ENCODE results near the gene KIZ.

Gene KIZ

DNA sequence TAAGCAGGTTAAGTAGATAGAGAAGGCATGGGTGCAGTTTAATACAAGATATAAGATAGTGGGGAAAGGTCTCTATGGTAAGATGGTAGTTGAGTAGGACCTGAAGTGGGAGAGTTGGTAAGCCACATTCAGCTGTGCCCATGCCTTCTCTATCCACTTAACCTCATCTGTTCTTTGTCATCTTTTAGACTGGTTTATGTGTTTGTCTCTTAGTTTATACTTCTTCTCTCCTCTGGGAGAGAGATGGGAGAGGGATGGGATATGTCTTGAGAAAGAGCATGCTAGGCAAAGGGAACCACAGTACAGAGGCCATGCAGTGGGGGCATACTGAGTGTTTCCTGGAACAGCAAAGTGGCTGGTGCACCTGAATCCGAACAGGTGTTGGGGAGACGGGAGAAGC is 46.7 kb downstream of the KIZ start:
- H3K36me3 ChIP-seq (ENCODE audit: control insufficient read depth, insufficient read depth, low read length) = no peaks in the 10 kb centered on the region
- no peaks in the 10 kb centered on the region for H3K27me3 ChIP-seq (ENCODE audit: control insufficient read depth, insufficient read depth, low read length)
- no peaks in the 10 kb centered on the region for H3K4me1 ChIP-seq (ENCODE audit: control insufficient read depth, insufficient read depth, low read length)
- H3K4me3 ChIP-seq (ENCODE audit: low read length) = no peak overlapping the region
- H3K9ac ChIP-seq (ENCODE audit: low read length) = no peak overlapping the region
- H3K9me3 ChIP-seq (ENCODE audit: control insufficient read depth, low read length) = no peaks in the 10 kb centered on the region

DNA sequence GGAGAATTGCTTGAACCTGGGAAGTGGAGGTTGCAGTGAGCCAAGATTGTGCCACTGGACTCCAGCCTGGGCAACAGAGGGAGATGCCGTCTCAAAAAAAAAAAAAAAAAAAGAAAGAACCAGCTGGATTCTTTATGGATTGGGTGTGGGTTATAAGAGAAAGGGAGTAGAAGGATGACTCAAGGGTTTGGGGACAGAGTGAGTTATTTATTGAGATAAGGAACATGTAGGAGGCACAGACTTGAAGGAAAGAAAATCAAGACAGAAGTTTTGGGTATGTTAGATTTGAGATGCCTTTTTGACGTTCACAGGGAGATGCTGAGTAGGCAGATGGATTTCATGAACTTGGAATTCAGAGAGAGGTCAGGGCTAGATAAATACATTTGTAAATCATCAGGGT is 47.6 kb downstream of the KIZ start:
- no peaks in the 10 kb centered on the region for H3K9me3 ChIP-seq (ENCODE audit: control insufficient read depth, low read length)
- H3K4me3 ChIP-seq (ENCODE audit: low read length) = no peak overlapping the region
- no peaks in the 10 kb centered on the region for H3K4me1 ChIP-seq (ENCODE audit: control insufficient read depth, insufficient read depth, low read length)
- no peak overlapping the region for H3K9ac ChIP-seq (ENCODE audit: low read length)
- no peaks in the 10 kb centered on the region for H3K27me3 ChIP-seq (ENCODE audit: control insufficient read depth, insufficient read depth, low read length)
- no peaks in the 10 kb centered on the region for H3K36me3 ChIP-seq (ENCODE audit: control insufficient read depth, insufficient read depth, low read length)

DNA sequence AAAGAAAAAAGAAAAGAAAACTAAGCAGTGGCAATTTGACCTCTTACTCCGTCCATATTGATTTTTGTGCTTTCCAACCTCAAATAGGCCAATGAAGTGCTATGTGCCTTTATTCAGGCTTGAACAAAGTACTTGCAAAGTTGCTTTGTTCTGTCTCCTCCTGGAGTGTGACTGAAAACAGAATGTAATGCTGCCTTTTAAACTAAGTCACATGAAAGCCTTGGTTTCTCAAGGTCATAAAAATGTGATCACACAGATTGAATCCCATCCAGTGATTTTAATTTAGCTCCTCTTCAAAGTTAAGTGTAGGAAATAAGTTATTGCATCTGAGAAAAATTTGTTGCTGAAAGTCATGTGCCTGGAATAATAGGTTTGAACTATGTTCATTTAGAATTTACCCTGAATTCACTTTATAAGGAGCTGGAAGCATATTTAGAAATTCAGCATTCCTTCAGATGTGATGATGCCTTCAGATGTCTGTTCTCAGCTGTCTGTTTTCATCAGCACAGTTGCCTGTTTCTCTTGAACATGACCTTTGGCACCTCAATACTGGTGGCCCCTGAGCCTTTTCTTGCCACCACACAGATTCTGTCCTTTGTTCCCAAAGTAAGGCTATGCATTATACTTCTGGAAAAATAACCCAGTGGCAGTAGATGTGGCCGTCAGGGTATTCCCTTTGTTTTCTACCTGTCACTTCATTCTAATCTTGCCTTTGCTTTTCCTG is 48.8 kb downstream of the KIZ start:
- Histone ChIP-seq H3K9ac (ENCODE audit: low read length) (no peak overlapping the region), H3K9me3 (ENCODE audit: control insufficient read depth, low read length) (no peaks in the 10 kb centered on the region), H3K36me3 (ENCODE audit: control insufficient read depth, insufficient read depth, low read length) (no peaks in the 10 kb centered on the region), H3K4me1 (ENCODE audit: control insufficient read depth, insufficient read depth, low read length) (no peaks in the 10 kb centered on the region), H3K27me3 (ENCODE audit: control insufficient read depth, insufficient read depth, low read length) (no peaks in the 10 kb centered on the region), H3K4me3 (ENCODE audit: low read length) (no peak overlapping the region)

DNA sequence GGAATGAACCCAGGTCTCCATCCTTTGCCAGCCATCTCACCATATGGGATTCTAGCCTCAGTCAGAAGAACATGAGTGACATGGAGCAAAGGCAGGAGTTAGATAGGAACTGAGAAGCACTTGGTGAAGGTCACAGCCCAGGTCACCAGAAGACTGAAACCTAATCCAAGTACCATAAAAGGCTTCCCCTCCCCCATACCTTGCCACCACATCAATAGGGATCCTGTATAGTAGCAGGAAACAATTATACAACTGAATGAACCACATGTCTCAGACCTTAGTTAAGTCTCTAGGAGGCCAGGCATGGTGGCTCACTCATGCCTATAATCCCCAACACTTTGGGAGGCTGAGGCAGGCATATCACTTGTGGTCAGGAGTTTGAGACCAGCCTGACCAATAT is 49.6 kb downstream of the KIZ start:
- no peak overlapping the region for H3K9ac ChIP-seq (ENCODE audit: low read length)
- H3K4me1 ChIP-seq (ENCODE audit: control insufficient read depth, insufficient read depth, low read length) = no peaks in the 10 kb centered on the region
- H3K9me3 ChIP-seq (ENCODE audit: control insufficient read depth, low read length) = no peaks in the 10 kb centered on the region
- H3K4me3 ChIP-seq (ENCODE audit: low read length) = no peak overlapping the region
- no peaks in the 10 kb centered on the region for H3K36me3 ChIP-seq (ENCODE audit: control insufficient read depth, insufficient read depth, low read length)
- no peaks in the 10 kb centered on the region for H3K27me3 ChIP-seq (ENCODE audit: control insufficient read depth, insufficient read depth, low read length)

DNA sequence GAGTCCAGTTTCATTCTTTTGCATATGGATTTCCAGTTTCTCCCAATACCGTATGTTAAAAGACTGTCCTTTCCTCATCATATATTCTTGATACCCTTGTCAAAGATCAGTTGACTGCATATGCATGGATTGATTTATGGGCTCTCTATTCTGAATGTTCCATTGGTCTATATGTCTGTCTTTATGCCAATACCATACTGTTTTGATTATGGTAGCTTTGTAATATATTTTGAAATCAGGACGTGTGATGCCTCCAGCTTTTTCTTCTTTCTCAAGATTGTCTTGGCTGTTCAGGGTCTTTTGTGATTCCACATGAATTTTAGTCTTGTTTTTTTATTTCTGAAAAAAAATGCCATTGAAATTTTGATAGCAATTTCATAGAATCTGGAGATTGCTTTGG is 51.9 kb downstream of the KIZ start:
- Histone ChIP-seq H3K9ac (ENCODE audit: low read length) (no peak overlapping the region), H3K27me3 (ENCODE audit: control insufficient read depth, insufficient read depth, low read length) (no peaks in the 10 kb centered on the region), H3K36me3 (ENCODE audit: control insufficient read depth, insufficient read depth, low read length) (no peaks in the 10 kb centered on the region), H3K4me3 (ENCODE audit: low read length) (no peak overlapping the region), H3K4me1 (ENCODE audit: control insufficient read depth, insufficient read depth, low read length) (no peaks in the 10 kb centered on the region), H3K9me3 (ENCODE audit: control insufficient read depth, low read length) (no peaks in the 10 kb centered on the region)

DNA sequence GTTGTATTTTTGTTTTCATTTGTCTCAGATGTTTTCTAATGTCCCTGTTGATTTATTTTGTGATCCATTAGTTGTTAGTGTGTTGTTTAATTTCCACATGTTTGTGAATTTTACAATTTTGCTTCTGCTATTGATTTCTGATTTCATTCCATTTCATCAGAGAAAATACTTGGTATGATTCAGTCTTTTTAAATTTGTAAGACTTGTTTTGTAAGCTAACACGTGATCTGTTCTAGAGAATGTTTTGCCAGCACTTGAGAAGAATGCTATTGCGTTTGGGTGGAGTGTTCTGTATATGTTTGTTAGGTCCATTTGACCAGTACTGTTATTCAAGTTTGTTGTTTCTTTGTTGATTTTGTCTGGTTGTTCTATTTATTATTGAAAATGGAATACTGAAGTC is 53.9 kb downstream of the KIZ start:
- Histone ChIP-seq H3K9ac (ENCODE audit: low read length) (no peak overlapping the region), H3K4me1 (ENCODE audit: control insufficient read depth, insufficient read depth, low read length) (no peaks in the 10 kb centered on the region), H3K36me3 (ENCODE audit: control insufficient read depth, insufficient read depth, low read length) (no peaks in the 10 kb centered on the region), H3K4me3 (ENCODE audit: low read length) (no peak overlapping the region), H3K27me3 (ENCODE audit: control insufficient read depth, insufficient read depth, low read length) (no peaks in the 10 kb centered on the region), H3K9me3 (ENCODE audit: control insufficient read depth, low read length) (no peaks in the 10 kb centered on the region)

DNA sequence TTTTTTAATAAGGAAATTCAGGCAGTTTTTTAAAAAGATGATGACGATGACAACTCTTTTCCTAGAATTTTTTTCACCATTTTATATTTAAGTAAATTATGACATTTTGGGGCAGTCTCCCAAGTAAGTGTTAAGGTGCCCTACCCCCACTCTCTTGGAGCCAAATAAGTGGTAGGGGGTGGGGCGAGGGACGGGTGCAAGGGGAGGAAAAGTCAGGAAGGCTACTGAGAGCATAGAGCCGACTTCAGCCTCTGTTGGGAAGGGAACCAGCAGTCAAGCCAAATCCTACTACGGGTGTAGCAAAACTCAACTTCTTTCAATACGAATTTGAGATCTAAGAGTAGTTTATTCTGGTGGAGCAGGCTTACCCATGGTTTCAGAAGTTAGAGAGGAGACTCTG is 54.4 kb downstream of the KIZ start:
- no peaks in the 10 kb centered on the region for H3K27me3 ChIP-seq (ENCODE audit: control insufficient read depth, insufficient read depth, low read length)
- no peaks in the 10 kb centered on the region for H3K36me3 ChIP-seq (ENCODE audit: control insufficient read depth, insufficient read depth, low read length)
- H3K4me1 ChIP-seq (ENCODE audit: control insufficient read depth, insufficient read depth, low read length) = no peaks in the 10 kb centered on the region

DNA sequence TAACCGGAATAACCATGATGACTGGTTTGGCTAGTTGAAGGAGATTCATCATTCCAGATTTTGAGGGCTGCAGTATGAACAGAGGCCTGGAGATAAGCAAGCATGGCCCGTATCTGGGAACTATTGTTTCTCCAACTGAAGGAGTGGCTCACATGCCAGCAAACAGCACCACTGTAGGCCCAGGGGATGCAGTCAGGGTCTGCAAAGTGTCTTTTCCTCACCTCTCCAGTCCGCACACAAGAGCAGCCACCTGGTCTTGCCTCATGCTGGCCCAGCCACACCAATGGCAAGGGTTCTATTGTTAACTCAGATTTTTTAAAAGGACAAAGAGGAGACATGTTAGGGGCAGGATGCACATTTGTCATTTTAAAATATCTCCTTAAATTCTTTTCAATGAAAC is 55.1 kb downstream of the KIZ start:
- no peak overlapping the region for H3K9ac ChIP-seq (ENCODE audit: low read length)
- H3K36me3 ChIP-seq (ENCODE audit: control insufficient read depth, insufficient read depth, low read length) = no peaks in the 10 kb centered on the region
- no peaks in the 10 kb centered on the region for H3K9me3 ChIP-seq (ENCODE audit: control insufficient read depth, low read length)
- no peaks in the 10 kb centered on the region for H3K4me1 ChIP-seq (ENCODE audit: control insufficient read depth, insufficient read depth, low read length)
- H3K4me3 ChIP-seq (ENCODE audit: low read length) = no peak overlapping the region
- H3K27me3 ChIP-seq (ENCODE audit: control insufficient read depth, insufficient read depth, low read length) = no peaks in the 10 kb centered on the region

More for the DNA sequence above, 54.4 kb downstream of the KIZ start:
- Histone ChIP-seq H3K9me3 (ENCODE audit: control insufficient read depth, low read length) (no peaks in the 10 kb centered on the region), H3K9ac (ENCODE audit: low read length) (no peak overlapping the region), H3K4me3 (ENCODE audit: low read length) (no peak overlapping the region)

DNA sequence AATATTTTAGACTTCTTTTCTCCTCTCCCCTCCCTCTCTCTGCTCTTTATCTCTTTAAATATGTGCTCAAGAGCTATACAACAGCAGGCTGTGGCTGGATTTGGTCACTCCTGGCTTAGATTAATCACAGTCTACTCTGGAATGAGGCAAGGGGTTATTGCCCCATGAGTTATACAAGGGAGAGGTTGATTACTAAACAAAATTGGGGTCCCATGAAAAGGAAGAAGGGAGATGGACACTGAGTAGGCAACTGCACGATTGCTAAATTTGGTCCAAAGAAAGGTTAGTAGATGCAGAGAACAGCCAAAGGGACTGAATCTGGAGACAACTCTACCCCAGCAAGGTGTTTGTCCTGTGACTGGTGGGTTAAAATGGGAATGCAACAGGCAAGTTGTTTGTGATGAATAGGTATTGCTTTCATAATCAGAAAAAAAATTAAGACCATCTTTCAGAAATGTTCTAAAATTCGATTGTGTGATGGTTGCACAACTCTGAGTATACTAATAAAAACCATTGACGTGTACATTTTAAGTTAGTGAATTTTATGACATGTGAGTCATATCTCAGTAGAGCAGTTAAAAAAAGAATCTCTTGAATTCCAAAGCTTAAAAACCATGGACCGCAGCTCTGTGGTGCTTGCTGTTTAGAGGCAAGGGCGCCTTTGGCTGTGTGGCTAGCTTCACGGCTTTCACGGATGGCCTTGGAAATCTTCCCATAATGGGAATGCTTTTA is 57.1 kb downstream of the KIZ start:
- Histone ChIP-seq H3K36me3 (ENCODE audit: control insufficient read depth, insufficient read depth, low read length) (no peaks in the 10 kb centered on the region), H3K4me1 (ENCODE audit: control insufficient read depth, insufficient read depth, low read length) (no peaks in the 10 kb centered on the region), H3K27me3 (ENCODE audit: control insufficient read depth, insufficient read depth, low read length) (no peaks in the 10 kb centered on the region), H3K9ac (ENCODE audit: low read length) (no peak overlapping the region), H3K4me3 (ENCODE audit: low read length) (no peak overlapping the region), H3K9me3 (ENCODE audit: control insufficient read depth, low read length) (no peaks in the 10 kb centered on the region)

DNA sequence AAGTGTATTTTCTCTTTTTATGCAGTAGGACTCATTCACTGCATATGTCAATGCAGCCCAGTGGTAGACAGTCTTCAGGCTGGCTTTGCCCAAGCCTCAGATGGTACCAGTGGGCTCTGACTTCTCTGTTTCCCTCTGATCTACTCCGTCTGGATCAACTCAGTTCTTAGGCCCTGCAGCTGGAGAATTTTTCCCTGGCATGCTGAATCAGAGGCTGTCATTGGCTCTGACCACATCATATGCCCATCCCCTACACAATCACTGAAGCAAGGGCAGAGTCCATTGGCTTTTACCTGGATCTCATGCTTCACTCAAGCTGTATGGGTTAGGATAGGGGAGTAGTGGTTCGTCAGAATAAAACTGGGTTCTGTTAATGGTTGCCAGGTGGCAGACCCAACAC is 57.8 kb downstream of the KIZ start:
- H3K27me3 ChIP-seq (ENCODE audit: control insufficient read depth, insufficient read depth, low read length) = no peaks in the 10 kb centered on the region
- no peaks in the 10 kb centered on the region for H3K9me3 ChIP-seq (ENCODE audit: control insufficient read depth, low read length)
- no peak overlapping the region for H3K4me3 ChIP-seq (ENCODE audit: low read length)
- no peaks in the 10 kb centered on the region for H3K4me1 ChIP-seq (ENCODE audit: control insufficient read depth, insufficient read depth, low read length)
- H3K9ac ChIP-seq (ENCODE audit: low read length) = no peak overlapping the region
- no peaks in the 10 kb centered on the region for H3K36me3 ChIP-seq (ENCODE audit: control insufficient read depth, insufficient read depth, low read length)

DNA sequence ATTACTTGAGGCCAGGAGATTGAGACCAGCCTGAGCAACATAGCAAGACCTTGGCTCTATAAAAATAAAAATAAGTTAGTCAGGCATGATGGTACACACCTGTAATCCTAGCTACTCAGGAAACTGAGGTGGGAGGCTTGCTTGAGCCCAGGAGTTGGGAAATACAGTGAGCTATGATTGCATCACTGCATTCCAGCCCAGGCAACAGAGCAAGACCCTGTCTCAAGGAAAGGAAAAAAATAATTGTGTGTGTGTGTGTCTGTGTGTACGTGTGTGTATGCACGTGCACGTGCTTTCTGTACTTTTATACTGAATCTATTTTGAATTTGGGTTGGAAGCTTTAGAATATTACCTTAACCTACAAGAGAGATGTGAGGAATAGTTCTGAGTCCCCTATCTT is 58.9 kb downstream of the KIZ start:
- no peaks in the 10 kb centered on the region for H3K27me3 ChIP-seq (ENCODE audit: control insufficient read depth, insufficient read depth, low read length)
- no peaks in the 10 kb centered on the region for H3K36me3 ChIP-seq (ENCODE audit: control insufficient read depth, insufficient read depth, low read length)
- H3K4me3 ChIP-seq (ENCODE audit: low read length) = no peak overlapping the region
- no peaks in the 10 kb centered on the region for H3K4me1 ChIP-seq (ENCODE audit: control insufficient read depth, insufficient read depth, low read length)
- no peaks in the 10 kb centered on the region for H3K9me3 ChIP-seq (ENCODE audit: control insufficient read depth, low read length)
- no peak overlapping the region for H3K9ac ChIP-seq (ENCODE audit: low read length)

DNA sequence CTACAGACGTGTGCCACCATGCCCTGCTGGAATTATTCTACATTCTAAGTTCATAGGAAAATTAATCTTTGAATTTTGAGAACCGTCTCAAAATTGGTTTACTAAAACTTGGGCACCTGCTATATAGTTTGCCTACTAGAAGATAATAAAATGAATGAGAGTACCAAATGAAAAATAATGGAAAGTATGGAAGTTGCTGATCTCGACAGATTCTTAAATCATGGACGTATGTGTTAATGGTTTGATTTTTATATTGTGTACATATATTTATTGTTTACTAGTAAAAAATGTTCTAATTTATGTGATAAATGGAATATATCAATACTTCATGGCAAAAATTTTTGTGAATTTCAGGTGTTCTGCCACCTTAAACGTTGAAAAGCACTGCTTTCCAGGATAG is 60.0 kb downstream of the KIZ start:
- Histone ChIP-seq H3K4me3 (ENCODE audit: low read length) (no peak overlapping the region), H3K27me3 (ENCODE audit: control insufficient read depth, insufficient read depth, low read length) (no peaks in the 10 kb centered on the region), H3K9ac (ENCODE audit: low read length) (no peak overlapping the region), H3K36me3 (ENCODE audit: control insufficient read depth, insufficient read depth, low read length) (no peaks in the 10 kb centered on the region), H3K4me1 (ENCODE audit: control insufficient read depth, insufficient read depth, low read length) (no peaks in the 10 kb centered on the region), H3K9me3 (ENCODE audit: control insufficient read depth, low read length) (no peaks in the 10 kb centered on the region)

Data from mucosa of stomach (tissue), 1 donor.